D721Med (cell line): ENCODE data around the gene APC.

Source experiments
- DNase-seq: peaks from one replicate; pipeline ENCODE4 v3.0.0; 2011; ENCODE audit warnings: low spot score; ENCODE audit not compliant: insufficient read length
- FAIRE-seq: peaks from 2 replicates; lab custom pipeline; 2011; peaks lifted over from hg19 to GRCh38; lab: Jason Lieb, UNC
- TF ChIP-seq, protein P1 (sequence below): IDR thresholded peaks from 2 replicates; pipeline ENCODE4 v1.5.1; 2012; ENCODE audit warnings: mild to moderate bottlenecking, control low read depth; ENCODE audit not compliant: insufficient read depth; ENCODE audit errors: missing control alignments

APC gene

GRCh38 chr5:112737463-112738190 lies at the start of gene APC:
APC (plus strand) TSS chr5:112737885; CDS start chr5:112754891, 17,006 bp downstream.
- DNase-seq, result peak; percentile 53
- FAIRE-seq, result no peak
- TF ChIP-seq, protein P1, sequence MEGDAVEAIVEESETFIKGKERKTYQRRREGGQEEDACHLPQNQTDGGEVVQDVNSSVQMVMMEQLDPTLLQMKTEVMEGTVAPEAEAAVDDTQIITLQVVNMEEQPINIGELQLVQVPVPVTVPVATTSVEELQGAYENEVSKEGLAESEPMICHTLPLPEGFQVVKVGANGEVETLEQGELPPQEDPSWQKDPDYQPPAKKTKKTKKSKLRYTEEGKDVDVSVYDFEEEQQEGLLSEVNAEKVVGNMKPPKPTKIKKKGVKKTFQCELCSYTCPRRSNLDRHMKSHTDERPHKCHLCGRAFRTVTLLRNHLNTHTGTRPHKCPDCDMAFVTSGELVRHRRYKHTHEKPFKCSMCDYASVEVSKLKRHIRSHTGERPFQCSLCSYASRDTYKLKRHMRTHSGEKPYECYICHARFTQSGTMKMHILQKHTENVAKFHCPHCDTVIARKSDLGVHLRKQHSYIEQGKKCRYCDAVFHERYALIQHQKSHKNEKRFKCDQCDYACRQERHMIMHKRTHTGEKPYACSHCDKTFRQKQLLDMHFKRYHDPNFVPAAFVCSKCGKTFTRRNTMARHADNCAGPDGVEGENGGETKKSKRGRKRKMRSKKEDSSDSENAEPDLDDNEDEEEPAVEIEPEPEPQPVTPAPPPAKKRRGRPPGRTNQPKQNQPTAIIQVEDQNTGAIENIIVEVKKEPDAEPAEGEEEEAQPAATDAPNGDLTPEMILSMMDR, result no peak

- no peak for FAIRE-seq
- TF ChIP-seq, protein P1, result no peak
- no peak for DNase-seq
Observed at GRCh38 chr5:112689155-112689909, 48.4 kb upstream of the APC start.

DNA sequence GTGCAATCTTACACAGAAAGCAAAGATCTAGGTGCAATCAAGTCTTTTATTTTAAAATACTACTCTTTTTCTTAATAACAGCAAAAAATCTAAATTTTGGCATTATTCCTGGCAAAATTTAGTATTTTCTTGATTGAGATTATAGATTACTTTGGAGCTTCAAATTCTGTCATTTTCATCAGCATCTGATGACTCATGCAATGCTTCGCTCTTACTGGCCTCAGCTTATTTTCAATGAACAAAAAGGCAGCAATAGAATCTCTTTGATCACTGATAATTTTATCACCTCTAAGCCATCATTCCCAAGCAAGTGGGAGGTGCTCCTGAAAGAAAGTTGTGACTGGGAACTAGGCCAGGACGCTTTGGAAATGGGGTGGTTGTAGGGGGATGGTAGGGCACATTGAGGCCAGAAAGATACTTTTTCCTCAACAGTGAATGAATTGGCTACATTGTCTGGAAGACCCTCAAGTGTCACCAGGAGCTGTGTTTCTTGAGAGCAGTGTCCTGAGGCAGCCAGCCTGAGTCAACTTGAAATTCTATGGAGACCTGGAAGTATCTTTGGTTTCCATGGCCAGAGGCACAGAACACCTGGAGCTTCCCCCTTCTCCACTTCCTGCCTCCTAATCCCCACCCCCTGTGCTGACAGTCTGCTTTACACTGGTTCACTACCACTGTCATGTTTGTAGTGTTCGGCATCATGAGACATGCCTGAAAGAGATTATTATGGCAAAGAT lies 46.9 kb upstream of the APC start:
- DNase-seq (no peak), FAIRE-seq (no peak)
- TF ChIP-seq, protein P1, result no peak

GRCh38 chr5:112691339-112691680 lies 46.4 kb upstream of the APC start:
- FAIRE-seq (no peak), DNase-seq (no peak)
- TF ChIP-seq, protein P1, result no peak

GRCh38 chr5:112691758-112692157 lies 45.9 kb upstream of the APC start:
- TF ChIP-seq, protein P1, result peak; percentile 90
- no peak for FAIRE-seq
- no peak for DNase-seq

DNA sequence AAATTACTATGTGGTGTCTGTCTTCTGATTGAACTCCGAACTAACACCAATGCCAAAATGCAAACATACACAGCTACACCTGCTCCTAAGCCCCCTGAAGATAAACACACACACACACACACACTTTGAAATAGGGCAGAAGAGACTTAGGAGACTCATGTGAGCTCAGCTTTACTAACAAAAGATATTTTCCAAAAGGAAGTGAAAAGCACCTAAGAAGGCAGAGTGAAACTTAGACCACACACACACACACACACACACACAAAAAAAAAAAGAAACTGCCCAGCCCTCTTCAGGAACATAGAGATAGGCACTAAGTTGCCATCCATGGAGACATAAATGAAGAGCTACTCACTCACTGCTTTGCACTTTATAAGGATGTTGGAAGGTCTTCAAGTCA lies 45.2 kb upstream of the APC start:
- TF ChIP-seq, protein P1, result no peak
- FAIRE-seq (no peak), DNase-seq (no peak)
